Measurements from ENCODE around the gene ZDHHC4.

Gene ZDHHC4

DNA sequence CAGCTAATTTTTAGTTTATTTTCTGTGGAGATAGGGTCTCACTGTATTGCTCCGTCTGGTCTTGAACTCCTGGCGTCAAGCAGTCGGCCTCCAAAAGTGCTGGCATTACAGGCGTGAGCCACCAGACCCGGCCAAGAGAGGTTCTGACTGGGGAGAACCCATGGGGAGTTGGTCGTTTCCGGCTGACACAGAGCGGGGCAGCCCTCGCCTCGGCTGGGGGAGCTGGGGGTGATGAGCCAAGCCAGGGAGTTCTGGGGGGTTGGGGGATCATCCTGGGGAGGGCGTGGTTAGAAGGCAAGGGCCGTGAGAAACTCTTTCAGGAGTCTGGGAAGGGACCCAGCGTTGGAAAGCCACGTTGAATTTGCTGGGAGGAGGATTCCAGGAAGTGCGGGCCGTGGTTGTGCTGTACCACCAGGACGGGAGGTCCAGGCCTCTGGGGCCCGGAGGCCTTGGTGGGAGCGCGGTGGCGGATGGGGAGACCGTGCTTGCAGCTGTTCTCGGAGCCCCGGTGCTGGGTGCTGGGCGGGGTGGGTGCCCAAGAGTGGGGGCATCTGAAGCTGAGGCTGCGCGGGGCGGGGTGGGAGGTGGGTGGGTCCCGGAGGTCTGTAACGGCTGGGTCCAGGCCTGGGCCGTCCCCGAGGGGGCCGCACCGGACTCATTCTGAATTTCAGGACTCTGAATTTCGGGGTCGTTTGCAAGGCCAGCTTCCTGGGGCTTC, 29.8 kb downstream of the ZDHHC4 start:
- DNase-seq (ENCODE audit: low read depth): no peak

DNA sequence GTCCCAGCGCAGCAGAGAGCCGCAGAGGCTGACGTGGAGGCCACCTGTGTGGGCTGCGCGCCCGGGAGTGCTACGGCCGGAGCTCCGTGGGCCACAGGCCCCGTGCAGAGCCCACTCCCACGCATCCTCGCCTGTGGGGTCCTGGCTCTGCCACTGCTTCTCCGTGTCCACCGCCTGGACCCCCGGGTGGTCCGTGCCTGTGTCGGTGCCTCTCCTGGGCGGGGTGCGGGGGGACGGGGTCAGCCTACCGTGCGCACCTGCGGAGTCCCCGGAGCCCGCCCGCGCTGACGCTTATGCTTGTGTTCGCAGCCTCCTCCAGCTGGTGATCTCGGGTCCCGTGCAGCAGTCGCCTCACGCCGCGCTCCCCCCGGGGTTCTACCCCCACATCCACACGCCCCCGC, 30.4 kb downstream of the ZDHHC4 start:
- DNase-seq (ENCODE audit: low read depth): no peak

DNA sequence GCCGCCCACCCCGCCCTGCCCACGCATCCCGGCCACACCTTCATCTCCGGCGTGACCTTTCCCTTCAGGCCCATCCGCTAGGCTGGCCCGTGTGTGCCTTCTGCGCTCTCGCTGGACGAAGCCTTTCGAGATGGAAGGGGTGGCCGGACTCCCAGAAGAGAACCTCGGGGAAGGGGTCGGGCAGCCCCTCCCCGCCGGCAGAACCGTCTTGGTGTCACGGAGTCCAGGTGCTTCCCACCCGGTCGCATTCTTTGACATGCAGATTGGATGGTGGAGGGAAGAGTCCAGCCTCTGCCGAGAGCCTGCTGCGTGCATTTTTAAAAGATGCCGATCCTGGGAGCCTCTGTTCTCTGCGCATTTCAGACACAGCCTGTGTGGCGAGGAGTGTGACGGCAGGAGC, 30.8 kb downstream of the ZDHHC4 start:
- no peak for DNase-seq (ENCODE audit: low read depth)

DNA sequence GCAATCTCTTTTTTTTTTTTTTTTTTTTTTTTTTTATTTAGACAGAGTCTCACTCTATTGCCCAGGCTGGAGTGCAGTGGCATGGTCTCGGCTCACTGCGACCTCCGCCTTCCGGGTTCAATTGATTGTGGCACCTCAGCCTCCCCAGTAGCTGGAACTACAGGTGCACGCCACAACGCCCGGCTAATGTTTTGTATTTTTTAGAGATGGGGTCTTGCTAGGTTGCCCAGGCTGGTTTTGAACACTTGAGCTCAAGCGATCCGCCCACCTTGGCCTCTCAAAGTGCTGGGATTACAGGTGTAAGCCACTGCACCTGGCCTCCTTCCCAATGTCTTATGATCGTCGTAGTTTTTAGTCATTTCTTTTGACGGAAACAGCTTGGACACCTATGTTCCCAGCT, 31.5 kb downstream of the ZDHHC4 start:
- DNase-seq (ENCODE audit: low read depth): no peak

DNA sequence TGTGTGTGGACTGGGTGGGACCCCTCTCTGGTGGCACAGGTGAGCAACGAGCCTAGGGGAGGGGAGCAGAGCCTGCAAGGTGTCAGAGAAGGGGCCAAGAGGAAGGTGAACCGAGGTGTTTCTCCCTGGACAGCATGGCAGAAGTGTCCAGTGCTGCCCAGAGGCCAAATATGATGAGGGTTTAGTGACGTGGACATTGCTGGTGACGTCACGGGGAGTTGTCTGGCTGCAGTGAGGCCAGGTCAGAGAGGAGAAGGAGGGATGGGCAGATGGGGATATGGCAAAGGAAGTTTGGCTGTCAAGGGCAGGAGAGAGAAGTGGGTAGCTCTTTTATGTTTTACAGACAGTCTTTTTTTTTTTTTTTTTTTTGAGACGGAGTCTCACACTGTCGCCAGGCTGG, 35.6 kb downstream of the ZDHHC4 start:
- no peak for DNase-seq (ENCODE audit: low read depth)

DNA sequence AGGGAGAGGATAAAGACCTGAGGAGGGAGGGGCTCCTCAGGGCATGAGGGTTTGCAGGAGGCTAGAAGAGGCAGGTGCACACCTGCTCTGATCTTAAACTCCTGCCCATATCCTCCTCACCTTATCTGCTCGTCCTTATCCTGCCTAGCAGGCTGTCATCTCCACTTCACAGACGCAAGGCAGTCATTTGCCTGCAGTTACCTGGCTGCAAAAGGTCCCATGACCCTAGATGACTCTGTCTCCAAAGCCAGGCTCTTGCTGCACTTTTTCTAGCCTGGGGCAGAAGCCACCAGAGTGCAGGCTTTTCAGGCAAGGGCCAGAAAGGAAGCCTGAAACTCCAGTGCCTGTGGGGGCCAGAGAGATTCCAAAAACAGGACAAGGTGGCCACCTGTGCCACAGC, 36.5 kb downstream of the ZDHHC4 start:
- no peak for DNase-seq (ENCODE audit: low read depth)

DNA sequence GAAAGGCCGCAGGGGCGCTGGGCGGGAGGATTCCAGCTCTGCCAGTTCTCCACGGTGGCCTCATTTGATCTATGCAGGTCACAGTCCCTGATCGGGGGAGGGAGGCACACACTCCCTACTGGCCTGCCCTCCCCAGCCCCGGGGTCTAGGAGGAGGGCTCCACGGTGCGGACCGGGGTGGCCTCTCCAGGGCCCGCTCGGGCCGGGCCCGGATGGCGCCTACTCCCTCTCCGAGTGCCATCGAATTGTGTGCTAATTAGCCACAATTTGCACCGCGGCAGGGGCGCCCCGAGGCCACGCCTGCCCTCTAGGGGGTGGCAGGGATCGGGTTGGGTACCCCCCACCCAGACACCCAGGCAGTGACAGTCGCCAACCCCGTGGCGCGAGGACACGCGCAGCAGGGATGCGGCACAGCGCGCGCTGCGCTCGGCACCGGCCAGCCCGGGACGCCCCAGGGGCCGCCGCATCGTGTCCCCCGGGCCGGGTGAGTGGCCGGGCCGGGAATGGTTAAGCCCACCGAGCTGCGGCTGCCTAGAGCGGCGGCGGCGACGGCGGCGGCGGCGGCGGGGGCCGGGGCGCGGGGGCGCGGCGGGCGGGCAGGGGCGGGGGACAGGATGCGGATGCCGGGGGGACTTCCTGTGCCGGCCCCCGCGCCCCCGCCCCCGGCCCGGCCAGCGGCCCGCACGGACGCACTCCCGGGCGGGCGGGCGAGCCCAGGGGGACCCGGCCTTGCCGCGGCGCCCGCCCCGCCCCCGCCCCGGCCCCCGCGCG, 37.9 kb downstream of the ZDHHC4 start, which contains the start of gene ZNF853:
Gene ZNF853, plus strand, starts transcription at position 658 of the 770 bp plus-strand sequence. CDS start 565 bp downstream, outside the sequence.
- DNase-seq (ENCODE audit: low read depth): no peak

DNA sequence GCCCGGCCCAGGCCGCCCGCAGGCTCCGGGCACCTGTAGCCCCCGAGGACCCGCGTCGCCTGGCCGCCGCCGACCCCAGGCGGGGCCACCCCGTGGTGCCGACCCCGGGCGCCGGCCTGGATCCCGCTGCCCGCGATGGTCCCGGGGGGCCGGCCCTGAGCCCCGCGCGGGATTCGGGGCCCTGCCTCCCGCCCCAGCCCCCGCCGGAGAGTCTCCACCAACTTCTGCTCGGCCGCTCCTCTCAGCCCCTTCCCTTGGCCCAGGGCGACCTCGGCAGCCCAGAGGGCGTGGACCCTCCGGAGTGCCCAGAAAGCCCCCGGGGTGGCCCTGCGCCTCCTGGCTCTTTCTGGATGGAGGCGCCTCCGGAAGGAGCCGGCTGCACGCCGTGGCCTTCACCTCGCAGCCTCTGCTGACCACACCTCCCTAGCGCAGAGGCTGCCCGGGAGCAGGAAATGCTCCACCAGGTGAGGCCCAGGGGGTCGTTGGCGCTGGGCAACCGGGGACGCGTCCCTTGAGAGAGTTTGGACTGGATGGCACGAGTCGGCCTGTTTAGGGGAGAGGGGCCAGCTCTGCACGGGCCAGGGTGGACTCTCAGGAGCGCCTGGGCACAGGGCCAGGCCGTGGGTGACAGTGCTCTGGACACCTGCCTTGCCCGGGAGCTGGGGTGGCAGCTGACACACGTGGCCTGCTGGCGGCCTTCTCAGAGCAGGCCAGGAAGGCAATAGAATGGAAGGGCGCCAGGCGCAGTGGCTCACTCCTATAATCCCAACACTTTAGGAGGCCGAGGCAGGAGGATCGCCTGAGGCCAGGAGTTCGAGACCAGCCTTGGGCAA, 38.7 kb downstream of the ZDHHC4 start:
- no peak for DNase-seq (ENCODE audit: low read depth)

DNA sequence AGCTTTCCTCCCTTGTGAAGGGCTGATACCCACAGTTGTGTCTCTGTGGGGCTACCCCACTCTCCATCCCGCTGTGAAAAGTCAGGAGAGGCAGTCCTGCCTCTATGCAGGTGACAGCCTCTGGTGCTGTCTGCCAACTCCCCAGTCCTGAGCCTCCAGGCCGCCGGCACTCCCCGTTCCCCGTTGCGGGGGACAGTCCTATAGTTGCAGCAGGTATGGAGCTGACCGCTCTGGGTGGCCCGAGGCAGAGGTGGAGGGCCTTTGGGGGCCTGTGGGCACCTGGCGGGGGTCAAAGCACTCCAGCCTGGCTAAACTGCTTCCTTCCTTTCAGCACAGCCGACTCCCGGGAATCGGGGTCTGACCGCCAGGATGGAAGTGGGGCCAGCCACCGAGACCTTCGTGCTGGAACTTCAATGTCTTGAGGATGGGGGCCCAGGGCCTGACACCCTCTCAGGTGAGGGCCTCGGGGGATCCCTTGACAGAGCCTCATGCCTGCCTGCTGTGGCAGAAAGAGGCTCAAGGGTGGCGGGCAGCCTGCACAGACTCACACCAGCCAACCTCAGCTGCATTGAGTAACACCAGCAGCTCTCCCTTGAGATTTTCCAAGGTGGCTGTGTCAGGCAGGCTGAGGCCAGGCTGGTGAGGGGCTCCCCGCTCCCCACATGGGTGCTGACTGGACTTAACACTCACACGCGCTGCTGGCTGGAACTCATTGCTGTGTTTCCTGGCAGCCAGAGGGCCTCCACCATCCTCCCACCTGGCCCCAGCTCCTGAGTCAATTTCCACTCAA, 39.8 kb downstream of the ZDHHC4 start:
- DNase-seq (ENCODE audit: low read depth): no peak

DNA sequence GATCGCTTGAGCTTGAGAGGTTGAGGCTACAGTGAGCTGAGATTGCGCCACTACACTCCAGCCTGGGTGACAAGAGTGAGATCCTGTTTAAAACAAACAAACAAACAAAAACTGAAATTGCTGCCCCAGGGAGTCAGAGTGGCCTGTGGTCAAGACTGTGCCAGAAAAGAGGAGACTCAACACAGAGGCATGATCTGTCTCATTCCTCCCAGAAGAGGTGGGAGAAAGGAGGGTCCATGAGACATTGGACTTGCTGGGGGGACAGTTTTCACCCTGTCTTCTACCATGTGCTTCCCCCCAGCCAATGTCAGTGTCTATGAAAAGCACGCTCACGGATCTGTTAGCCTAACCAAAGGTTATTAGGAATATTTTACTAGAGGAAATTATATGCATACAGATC, 41.4 kb downstream of the ZDHHC4 start:
- no peak for DNase-seq (ENCODE audit: low read depth)

DNA sequence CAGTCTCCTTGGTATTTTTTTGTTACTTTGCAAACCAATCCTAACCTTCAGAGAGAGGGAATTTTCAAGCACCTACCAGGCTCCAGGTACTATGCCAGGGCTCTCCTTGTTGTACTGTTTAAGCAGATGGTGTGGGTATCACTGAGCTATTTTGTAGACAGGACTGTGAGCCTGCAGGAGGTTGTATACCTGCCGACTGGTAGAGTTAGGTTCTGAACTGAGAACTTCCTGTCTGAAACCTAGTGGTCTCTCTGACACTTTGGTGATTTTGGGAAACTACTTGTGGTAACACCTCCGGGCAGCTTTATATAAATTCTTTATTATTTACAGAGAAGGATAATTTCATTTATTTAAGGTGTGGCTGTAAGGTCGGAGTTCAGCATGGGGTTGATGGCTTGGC, 42.7 kb downstream of the ZDHHC4 start:
- DNase-seq (ENCODE audit: low read depth): no peak

DNA sequence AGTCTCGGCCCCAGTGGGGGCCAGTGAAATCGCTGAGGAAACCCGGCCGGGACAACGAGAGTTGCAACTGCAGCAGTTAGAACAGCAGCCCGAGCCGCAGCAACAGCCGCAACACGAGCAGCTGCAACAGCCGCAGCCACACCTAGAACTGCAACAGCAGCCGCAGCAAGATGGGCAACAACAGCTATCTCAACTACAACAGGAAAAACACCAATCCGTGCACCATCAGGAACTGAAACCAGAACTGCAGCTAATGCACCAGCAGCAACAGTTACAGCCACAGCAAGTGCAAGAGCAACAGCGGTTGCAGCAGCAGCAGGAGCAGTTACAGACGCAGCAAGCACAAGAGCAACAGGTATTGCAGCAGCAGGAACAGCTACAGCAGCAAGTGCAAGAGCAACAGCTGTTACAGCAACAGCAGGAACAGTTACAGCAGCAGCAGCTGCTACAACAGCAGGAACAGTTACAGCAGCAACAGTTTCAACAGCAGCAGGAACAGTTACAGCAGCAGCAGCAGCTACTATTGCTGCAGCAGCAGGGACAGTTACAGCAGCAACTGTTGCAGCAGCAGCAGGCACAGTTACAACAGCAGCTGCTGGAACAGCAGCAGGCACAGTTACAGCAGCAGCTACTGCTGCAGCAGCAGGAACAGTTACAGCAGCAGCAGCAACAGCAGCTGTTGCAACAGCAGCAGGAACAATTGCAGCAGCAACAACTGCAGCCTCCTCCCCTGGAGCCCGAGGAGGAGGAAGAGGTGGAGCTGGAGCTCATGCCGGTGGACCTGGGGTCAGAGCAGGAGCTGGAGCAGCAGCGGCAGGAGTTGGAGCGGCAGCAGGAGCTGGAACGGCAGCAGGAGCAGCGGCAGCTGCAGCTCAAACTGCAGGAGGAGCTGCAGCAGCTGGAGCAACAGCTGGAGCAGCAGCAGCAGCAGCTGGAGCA, 44.2 kb downstream of the ZDHHC4 start:
- DNase-seq (ENCODE audit: low read depth): no peak

DNA sequence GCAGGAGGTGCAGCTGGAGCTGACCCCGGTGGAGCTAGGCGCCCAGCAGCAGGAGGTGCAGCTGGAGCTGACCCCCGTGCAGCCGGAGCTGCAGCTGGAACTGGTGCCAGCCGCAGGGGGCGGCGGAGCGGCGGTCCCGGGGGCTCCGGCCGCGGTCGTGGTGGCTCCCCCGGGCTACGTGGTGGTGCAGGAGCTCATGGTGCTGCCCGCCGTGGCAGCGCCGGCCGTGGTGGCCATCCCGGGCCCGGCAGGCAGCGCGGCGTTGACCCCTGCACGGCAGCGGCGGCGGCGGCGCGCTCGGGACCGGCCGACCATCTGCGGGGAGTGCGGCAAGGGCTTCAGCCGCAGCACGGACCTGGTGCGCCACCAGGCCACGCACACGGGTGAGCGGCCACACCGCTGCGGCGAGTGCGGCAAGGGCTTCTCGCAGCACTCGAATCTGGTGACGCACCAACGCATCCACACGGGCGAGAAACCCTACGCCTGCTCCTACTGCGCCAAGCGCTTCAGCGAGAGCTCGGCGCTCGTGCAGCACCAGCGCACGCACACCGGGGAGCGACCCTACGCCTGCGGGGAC, 45.0 kb downstream of the ZDHHC4 start:
- DNase-seq (ENCODE audit: low read depth): no peak

DNA sequence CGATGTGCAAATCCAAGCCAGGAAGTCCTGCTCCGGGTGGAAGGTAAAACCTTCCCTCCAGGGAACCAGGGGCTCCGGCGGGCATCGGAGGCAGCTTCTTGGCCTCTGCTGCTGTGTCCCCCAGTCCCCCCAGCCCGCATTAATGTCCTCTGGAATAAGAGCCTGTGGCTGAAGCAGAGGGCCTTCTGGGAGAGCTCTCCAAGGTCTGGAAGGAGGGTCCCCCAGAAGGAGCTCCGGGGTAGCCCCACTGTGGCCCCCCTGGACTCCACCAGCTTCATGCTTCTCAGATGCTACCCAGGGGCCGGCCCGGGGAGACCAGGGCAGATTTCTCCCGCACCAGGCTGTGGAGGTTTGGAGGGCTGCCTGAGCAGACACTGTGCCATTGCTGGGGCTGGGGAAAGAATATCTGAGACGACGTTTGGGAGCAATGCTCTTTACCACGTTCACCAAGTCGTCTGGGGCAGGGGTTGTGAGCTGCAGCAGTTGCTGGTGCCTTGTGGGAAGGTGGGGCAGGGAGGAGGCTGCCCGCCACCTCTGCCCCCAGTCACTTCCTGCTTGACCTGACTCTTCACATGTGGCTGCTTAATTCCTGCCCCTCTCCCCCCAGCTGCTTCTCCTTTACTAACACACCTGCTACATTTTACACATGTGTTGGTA, 46.5 kb downstream of the ZDHHC4 start:
- DNase-seq (ENCODE audit: low read depth): no peak

DNA sequence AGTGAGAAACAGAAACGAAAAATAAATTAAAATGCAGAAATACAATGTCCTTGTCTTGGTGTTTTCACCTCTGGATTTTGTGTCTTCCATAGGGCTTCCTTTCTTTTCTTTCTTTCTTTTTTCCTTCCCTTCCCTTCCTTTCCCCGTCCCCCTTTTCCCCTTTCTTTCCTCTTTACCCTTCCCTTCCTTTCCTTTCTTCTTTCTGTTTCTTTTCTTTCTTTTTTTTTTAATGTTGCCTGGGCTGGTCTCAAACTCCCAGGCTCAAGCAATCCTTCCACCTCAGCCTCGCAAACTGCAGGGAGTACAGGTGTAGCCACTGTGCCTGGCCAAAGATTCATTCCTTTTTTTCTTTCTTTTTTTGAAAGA, 47.0 kb downstream of the ZDHHC4 start:
- no peak for DNase-seq (ENCODE audit: low read depth)

DNA sequence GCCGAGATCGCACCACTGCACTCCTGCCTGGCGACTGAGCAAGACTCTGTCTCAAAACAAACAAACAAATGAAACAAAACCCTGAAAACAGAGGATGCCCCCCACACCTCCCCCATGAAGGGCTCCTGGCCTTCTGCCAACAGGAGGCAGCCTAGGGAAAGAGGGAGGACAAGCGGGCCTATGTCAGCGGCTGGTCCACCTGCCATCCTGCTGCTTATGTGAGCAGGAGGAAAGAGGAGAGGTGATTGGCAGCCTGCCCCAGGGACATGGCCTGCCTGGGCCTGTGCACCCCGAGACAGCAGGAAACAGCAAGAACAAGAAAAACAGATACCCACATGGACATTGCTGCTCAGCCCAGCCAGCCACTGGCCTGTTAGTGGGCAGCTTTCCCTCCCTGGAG, 50.8 kb downstream of the ZDHHC4 start:
- no peak for DNase-seq (ENCODE audit: low read depth)

DNA sequence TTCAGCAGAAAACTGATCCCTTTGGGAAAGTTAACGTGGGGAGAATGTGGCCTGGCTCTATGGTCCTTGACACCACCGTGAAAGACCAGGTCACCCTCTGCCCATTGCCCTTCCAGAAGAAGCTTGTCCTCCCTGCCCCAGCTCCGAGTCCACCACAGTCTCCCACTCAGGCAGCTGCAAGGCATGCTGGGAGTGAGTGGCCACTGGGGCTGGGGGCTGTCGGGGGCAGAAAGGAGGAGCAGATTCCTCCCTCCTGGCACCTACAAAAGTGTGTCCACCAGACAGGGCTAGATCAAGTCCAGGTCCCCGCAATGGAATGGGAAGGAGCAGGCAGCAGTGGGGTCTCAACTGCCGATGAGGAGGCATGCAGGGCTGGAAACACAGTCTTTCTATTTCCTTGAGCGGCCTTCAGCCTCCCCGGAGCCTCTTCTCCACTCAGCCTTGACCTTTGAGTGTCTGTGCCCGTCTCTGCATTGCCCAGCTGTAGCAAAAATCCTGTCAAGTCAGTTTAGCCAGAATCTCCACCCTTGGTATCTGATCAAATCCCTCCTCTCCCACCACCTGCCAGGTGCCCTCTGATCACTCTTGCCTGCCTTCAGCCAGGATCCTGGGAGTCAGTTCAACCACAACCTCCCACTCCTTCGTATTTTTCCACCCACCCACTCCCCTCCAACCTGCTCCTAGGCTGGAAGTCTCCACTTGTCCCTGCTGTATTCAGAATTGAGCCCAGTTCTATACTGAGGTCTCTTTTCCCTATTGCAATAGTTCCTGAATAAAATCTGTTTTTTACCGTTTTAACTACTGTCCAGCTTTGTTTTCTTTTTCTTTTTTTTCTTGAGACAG, 53.0 kb downstream of the ZDHHC4 start:
- no peak for DNase-seq (ENCODE audit: low read depth)

DNA sequence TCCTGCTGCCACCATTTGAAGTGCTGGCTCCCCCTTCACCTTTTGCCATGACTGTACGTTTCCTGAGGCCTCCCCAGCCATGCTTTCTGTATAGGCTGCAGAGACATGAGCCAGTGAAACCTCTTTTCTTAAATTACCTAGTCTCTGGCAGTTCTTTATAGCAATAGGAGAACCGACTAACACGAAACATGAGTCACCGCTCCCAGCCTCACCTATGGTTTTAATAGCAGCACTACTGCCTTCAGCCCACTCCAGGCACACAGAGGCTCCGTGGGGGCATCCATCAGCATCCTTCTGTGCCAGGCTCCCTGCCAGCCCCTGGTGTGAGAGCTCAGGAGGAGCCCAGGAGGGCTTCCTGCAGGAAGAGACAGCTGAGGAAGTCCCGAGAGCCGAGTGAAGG, 54.4 kb downstream of the ZDHHC4 start:
- DNase-seq (ENCODE audit: low read depth): no peak

DNA sequence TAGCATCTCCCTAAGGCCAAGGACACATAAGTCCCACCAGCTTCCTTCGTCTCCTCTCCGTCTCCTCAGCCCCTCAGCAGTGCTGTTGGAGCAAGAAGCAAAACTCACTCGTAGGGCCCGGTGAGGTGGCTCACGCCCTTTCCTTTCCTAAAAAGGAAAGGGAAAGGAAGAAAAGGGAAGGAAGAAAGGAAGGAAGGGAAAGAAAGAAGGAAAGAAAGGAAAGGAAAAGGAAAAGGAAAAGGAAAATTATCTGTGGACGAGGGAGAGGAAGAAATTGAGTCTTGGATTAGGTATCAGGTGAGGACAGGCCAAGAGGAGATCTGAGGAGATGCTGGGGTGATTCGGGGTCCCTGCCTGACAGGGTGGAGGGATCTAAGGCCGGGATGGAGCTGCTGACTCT, 56.8 kb downstream of the ZDHHC4 start:
- no peak for DNase-seq (ENCODE audit: low read depth)
